HG03469 (cell line): ENCODE data around the gene CRYBG1.

Source experiments
- ATAC-seq: cut with Tn5 transposase; IDR thresholded peaks from one replicate; pipeline ENCODE4 v1.9.1; 2021; ENCODE audit warnings: mild to moderate bottlenecking, moderate library complexity, moderate number of reproducible peaks; ENCODE audit not compliant: unreplicated experiment

Gene CRYBG1, protein sequence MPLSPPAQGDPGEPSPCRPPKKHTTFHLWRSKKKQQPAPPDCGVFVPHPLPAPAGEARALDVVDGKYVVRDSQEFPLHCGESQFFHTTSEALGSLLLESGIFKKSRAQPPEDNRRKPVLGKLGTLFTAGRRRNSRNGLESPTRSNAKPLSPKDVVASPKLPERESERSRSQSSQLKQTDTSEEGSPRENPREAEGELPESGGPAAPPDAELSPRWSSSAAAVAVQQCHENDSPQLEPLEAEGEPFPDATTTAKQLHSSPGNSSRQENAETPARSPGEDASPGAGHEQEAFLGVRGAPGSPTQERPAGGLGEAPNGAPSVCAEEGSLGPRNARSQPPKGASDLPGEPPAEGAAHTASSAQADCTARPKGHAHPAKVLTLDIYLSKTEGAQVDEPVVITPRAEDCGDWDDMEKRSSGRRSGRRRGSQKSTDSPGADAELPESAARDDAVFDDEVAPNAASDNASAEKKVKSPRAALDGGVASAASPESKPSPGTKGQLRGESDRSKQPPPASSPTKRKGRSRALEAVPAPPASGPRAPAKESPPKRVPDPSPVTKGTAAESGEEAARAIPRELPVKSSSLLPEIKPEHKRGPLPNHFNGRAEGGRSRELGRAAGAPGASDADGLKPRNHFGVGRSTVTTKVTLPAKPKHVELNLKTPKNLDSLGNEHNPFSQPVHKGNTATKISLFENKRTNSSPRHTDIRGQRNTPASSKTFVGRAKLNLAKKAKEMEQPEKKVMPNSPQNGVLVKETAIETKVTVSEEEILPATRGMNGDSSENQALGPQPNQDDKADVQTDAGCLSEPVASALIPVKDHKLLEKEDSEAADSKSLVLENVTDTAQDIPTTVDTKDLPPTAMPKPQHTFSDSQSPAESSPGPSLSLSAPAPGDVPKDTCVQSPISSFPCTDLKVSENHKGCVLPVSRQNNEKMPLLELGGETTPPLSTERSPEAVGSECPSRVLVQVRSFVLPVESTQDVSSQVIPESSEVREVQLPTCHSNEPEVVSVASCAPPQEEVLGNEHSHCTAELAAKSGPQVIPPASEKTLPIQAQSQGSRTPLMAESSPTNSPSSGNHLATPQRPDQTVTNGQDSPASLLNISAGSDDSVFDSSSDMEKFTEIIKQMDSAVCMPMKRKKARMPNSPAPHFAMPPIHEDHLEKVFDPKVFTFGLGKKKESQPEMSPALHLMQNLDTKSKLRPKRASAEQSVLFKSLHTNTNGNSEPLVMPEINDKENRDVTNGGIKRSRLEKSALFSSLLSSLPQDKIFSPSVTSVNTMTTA (N-terminal part only)

GRCh38 chr6:106360410-106360988, at the start of gene CRYBG1:
CRYBG1 (plus strand) TSS chr6:106360717; CDS start chr6:106360909, 192 bp downstream.
- peak; percentile 50 for ATAC-seq

DNA sequence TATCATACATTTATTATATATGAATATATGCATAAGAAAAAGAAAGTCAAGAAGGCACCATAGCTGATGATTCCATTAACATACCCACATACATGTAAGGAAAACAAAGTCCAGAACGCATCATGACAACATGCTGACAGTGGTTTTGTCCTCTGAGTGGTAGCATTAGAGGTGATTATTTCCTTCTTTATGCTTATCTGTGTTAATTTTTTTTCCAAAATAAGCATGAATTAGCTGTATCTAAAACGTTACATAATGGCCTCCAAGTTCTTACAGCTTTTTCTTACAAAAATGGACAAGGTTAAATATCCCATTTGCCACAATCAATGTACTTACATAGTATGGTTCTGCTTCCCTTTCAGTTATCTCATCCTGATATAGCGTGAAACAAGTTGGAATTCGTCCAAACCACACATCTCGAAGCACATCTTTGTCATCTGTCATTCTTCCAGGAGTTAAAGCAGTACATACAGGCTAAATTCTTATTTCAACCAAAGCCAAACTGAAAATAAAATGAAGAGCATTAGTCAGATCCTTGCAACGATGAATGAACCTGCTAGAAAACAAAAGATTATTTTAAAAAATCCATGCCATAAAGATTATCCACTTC, 44.6 kb upstream of the CRYBG1 start:
- ATAC-seq = no peak

DNA sequence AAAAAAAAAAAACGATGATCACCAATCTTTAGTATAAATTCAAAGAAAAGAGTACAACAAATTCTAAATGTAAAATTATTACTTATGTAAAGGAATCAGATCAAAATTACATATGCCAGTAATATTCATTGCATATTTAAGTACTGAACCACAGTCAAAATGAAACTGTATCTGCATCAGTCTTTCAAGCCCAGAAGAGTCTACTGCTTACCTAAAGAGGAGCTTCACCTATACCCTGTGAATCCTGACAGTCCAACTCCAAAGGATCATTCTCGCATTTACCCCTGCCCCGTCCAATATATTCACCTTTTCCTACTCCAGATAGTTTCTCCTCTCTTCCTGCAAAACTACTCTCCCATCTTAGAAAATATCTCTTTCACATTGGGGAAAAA, 44.1 kb upstream of the CRYBG1 start:
- ATAC-seq = no peak

- no peak for ATAC-seq
Observed at GRCh38 chr6:106318061-106318460, 42.5 kb upstream of the CRYBG1 start.

- ATAC-seq = no peak
Observed at GRCh38 chr6:106318851-106319250, 41.7 kb upstream of the CRYBG1 start.

DNA sequence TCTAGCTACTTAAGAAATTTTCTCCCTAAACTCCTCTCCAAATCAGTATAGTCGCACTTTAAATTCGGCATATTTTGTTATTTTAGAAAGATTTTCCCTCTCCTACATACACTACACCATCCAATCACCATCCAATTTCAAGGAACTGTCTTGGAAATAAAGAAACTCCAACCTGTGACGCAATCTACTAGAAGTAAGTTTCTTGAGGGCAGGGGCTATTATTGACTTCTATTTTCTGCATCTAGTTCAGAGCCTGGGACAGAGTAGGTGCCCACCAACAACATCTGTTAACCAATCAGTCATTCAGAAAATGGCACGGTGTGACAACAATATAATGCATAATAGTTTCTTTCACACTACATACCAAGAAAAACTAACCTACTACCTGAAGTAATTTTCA, 38.6 kb upstream of the CRYBG1 start:
- no peak for ATAC-seq

- ATAC-seq = no peak
Observed at GRCh38 chr6:106324726-106325335, 35.7 kb upstream of the CRYBG1 start.

DNA sequence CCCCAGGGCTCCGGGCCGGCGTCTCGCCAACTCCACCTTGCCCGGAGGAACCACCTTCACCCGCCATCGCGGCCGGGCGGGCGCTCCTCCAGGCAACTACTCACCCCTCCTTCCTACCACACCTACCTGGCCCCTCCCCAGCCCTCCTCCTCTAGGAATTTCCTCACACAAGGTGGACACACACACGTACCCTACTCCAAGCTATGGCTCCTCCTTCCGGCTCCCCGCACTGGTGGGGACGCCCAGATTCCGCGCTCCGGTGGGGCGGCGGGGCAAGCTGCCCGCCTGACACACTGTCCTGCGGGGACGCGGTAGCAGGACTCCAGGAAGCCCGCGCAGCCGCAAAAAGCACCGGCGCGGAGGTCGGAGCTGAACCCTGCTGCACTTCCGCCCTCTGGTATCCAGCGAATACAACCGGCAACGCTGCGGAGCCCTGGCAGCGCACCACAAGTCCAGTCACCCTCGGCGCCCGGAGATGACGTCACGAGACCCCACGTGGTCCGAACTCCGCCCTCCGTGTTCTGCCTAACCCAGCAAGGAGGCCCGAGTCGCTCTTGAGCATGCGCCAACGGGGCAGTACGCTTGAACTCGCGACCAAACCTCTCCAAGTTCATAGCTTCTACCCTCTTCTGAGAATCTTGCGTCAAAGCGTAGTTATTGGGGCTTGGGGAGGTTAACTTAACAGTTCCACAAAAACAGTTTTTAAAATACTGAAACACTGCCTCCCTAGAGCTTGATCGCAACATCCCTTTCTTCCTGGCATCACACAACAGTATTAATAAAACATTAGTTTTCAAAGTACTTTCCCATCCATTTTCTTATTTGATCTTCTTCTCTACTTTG, 35.0 kb upstream of the CRYBG1 start, which contains the start of gene ATG5:
TSS of gene ATG5 (minus strand) at position 425 of the 843 bp plus-strand sequence. CDS start 9,552 bp downstream, outside the sequence.
- ATAC-seq = peak; percentile 85

GRCh38 chr6:106334646-106335448, 25.7 kb upstream of the CRYBG1 start:
- ATAC-seq = no peak

GRCh38 chr6:106339334-106340029, 21.0 kb upstream of the CRYBG1 start:
- no peak for ATAC-seq

DNA sequence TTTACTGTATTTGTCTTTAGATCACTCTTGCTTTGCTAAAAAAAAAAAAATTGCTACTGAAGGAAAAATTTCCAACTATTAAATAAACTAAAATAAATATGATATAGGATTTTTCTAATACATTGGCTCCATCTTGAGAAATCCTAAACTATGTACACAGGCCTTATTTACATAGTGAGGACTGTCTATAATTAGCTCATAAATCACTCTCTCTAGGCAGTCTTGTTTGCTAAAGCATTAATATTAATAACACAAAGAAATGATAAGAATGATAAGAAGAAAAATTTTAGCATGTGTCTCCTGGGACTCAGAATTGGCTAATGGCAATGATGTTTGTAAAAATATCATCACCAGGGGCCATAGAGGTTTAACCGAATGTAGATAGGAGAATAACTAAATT, 13.3 kb upstream of the CRYBG1 start:
- no peak for ATAC-seq

GRCh38 chr6:106356378-106356777, 4.1 kb upstream of the CRYBG1 start:
- no peak for ATAC-seq

DNA sequence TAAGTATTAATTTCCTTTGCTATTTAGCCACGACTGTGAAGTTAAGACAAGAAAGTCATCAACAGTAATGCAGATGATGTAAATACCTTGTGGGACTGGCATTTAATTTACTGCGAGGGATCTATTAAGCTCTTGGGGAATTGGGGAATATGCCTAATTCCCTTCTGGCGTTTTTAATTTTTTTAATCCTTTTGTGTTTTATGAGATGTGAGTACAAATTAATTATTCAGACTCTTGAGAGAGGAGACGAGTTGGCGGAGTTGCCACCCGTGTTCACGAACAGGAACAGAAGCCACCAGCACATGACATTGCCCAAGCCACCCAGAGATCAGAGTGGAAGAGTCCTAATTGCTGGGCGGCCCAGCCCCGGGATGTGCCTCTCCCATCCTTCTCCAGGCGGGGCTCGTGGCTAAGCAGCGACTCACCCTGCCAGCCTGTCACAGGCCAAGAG, 533 bp upstream of the CRYBG1 start:
- ATAC-seq = no peak

- ATAC-seq = no peak
Observed at GRCh38 chr6:106360989-106361430, 493 bp downstream of the CRYBG1 start.

GRCh38 chr6:106363401-106364138, 3.1 kb downstream of the CRYBG1 start:
- no peak for ATAC-seq

DNA sequence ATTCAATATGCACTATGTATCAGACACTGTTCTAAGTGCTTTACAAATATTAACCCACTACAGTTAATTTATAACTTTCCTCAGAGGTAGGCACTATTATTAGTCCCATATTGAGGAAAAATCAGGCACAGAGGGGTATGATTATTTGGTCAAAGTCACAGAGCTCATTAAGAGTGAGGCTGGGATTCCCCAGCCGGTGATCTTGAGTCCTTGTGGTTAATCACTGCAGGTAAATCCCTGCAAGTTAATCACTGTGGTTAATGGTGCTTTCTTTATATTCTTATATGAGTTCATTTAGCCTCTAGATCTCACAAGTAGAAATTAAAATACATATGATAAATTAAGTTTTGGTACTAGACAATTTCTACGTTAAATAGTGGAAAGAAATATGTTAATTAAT, 9.2 kb downstream of the CRYBG1 start:
- ATAC-seq = no peak

- no peak for ATAC-seq
Observed at GRCh38 chr6:106370639-106371038, 10.1 kb downstream of the CRYBG1 start.
